GM12875 (cell line): ENCODE data around the gene ECHDC1.

Experiments used
- H3K4me3 ChIP-seq: one replicate; pipeline ENCODE4 v1.5.1; 2011; ENCODE audit warnings: low read depth, low read length, control low read depth
- TF ChIP-seq, protein P1 (sequence below): IDR thresholded peaks from 2 replicates; pipeline ENCODE4 v1.5.1; 2011; ENCODE audit warnings: low read depth, mild to moderate bottlenecking, control low read depth, inconsistent platforms, low read length, moderate library complexity, borderline replicate concordance; ENCODE audit not compliant: insufficient read depth

The ECHDC1 gene

DNA sequence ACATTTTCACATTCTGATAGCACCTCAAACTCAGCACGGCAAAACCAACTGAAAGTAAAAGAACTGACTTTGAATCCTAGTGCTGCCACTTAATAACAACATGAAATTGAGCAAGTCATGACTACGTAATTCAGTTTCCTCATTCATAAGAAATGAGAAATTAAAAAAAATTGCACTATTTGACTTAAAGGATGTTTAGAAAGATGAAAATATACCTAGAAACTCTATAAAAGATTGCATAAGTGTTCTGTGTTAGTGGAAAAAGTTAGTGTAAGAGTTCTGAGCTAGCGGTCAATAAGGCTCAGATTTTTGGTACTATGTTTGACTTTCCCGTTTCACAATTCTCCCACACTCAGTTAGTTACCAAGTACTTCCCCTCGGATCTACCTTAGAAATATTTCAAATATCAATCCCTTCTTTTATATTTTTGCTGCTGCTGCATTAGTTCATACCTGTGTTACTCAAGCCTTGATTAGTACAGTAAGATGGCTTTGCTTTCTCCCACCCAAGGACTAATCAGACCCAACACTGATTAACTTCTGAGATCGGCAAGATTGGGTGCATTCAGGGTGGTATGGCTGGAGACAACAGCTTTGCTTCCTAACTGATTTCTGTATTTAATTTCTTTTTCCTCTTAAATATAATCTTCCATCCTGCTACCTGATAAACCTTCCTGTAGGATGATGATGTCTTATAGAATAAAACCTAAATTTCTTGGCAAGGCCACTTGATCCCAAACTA is 25.9 kb downstream of the ECHDC1 start:
- H3K4me3 ChIP-seq, result no peak overlapping the region

DNA sequence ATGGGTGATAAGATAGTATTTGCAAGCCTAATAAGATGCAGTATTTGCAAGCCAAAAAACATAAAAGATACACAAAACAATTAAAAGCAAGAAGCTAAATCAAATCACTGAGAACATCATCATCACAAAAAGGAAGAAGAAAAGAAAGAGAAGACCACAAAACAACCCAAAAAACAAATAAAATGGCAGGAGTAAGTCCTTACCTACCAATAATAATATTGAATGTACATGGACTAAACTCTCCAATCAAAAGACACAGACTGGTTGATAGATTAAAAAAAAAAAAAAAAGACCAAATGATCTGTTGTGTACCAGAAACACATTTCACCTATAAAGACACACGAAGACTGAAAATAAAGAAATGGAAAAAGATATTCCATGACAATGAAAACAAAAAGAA is 37.7 kb downstream of the ECHDC1 start:
- TF ChIP-seq, protein P1, sequence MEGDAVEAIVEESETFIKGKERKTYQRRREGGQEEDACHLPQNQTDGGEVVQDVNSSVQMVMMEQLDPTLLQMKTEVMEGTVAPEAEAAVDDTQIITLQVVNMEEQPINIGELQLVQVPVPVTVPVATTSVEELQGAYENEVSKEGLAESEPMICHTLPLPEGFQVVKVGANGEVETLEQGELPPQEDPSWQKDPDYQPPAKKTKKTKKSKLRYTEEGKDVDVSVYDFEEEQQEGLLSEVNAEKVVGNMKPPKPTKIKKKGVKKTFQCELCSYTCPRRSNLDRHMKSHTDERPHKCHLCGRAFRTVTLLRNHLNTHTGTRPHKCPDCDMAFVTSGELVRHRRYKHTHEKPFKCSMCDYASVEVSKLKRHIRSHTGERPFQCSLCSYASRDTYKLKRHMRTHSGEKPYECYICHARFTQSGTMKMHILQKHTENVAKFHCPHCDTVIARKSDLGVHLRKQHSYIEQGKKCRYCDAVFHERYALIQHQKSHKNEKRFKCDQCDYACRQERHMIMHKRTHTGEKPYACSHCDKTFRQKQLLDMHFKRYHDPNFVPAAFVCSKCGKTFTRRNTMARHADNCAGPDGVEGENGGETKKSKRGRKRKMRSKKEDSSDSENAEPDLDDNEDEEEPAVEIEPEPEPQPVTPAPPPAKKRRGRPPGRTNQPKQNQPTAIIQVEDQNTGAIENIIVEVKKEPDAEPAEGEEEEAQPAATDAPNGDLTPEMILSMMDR, result no peak
- H3K4me3 ChIP-seq, result no peak overlapping the region

More for the DNA sequence above, 25.9 kb downstream of the ECHDC1 start:
- TF ChIP-seq, protein P1, result no peak

DNA sequence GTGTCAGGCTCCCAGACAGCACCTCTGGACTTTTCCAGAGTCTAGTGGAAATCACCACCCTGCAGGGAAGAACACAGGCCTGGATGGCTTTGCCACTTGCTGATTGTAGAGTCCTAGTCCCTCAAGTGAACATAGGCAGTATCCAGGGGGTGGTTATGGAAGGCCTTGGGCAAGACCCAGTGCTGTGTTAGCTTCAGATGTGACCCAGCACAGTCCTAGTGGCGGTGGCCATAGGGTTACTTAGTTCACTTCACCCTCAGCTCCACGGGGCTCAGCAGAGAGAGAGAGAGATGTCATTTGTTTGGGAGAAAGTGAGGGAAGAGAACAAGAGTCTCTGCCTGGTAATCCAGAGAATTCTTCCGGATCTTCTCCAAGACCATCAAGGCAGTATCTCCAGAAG is 39.5 kb downstream of the ECHDC1 start:
- no peak overlapping the region for H3K4me3 ChIP-seq
- TF ChIP-seq, protein P1, result no peak

DNA sequence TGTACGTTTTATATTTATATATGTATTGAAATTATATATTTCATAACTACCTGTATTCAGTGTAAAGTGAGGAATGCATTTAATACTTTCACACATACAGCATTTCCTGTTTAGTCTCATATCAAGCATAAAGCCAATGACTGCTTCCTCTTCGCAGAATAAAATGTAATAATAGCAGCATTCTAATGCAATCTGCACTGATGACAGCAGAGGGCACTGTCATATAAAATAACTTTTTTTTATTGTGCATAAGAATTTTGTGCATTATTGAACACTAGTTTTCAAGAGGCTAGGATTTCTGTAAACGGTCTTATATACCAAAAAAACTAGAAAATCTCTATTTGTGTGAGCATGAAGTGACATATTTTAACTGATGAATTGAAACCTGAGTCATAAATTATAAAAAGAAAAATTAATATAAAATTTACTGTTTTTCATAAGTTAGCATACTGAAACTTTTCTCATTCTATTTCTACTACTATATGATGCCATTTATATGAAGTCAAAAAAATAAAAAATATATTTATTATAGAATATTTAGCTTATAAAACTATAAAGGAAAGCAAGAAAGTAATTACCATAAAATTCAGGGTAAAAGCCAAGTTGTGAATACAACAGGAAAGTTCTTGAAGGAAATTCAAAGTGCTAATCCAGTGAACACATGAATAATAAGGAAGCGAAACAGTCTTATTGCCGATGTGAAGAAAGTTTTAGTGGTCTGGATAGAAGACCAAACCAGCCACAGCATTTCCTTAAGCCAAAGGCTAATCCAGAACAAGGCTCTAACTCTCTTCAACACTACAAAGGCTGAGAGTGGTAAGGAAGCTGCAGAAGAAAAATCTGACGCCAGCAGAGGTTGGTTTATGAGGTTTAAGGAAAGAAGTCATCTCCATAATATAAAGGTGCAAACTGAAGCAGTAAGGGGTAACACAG is 40.4 kb downstream of the ECHDC1 start:
- H3K4me3 ChIP-seq, result no peak overlapping the region
- TF ChIP-seq, protein P1, result peak; percentile 41; the same call in 1 of the 2 replicates

DNA sequence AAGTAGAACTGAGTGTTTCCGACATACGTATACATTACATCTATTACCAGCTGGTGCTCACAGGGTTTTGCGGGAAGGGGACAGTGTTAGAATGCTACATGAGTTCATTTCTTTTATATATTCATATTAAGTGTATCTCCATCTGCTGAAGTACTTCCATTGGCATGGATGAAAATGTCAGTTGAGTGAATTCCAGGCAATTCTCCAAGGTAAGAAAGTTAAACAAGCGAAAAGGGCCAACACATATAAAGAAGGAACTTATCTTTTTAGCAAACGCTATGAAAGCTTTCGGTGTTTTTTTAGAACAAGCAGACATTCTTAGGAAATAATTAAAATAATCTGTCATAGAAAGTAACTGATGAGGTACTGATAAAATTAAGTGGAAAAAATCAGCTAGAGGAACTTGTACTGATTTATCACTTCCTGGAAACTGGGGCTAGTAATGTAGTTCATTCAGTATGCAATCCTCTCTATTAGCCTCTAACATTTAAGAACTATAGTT is 42.2 kb downstream of the ECHDC1 start:
- TF ChIP-seq, protein P1, result no peak
- no peak overlapping the region for H3K4me3 ChIP-seq

DNA sequence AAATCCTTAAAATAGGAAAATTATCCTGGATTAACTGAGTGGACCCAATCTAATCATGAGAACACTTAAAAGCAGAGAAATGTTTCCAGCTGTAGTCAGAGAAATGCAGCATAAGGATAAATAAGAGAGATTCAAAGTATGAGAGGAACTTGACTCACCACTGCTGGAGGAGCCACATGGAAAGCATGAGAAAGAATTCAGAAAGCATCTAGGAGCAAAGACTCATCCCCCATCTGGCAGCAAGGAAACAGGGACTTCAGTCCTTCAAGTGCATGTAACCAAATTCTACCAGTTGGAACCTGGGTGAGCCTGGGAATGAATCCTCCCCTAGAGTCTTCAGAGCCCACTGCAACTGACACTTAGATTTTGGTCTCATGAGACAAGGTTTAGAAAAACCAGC is 43.0 kb downstream of the ECHDC1 start:
- TF ChIP-seq, protein P1, result no peak
- H3K4me3 ChIP-seq, result no peak overlapping the region
